Esophagus muscularis mucosa (tissue), 4 donors: ENCODE measurements around the gene ARHGAP24. TPM values are rescaled to one million over a fixed set of nuclear protein-coding genes. Genes with fewer than 3 reads are reported as not detected.
"Not testable (repeated sequence)": the region's sequence is repeated elsewhere in the genome, so short reads cannot be mapped to it uniquely, and the experiment has no call there.

Source experiments
- DNase-seq: peaks from one replicate; pipeline ENCODE4 v3.0.0-alpha.2; 2017; ENCODE audit errors: extremely low spot score
- H3K27ac ChIP-seq, 4 donors: fragments of 200-600 bp; sonication (generic); replicated peaks in 1 of 4; 1 replicate in 3 of 4; 2 replicates in 1 of 4; pipeline ENCODE4 v1.5.1; 2016 to 2019; ENCODE audit warnings: mild to moderate bottlenecking in 1 of 4
- H3K27me3 ChIP-seq, 4 donors: fragments of 200-600 bp; sonication (generic); one replicate each; pipeline versions ENCODE4 v1.5.1 to v1.6.0; 2016 to 2019
- H3K36me3 ChIP-seq, 4 donors: fragments of 200-600 bp; sonication (generic); one replicate each; pipeline ENCODE4 v1.5.1; 2016 to 2019
- H3K4me1 ChIP-seq, 4 donors: fragments of 200-600 bp; sonication (generic); one replicate each; pipeline ENCODE4 v1.5.1; 2016 to 2019
- H3K4me3 ChIP-seq, 4 donors: fragments of 200-600 bp; sonication (generic); 1 replicate in 2 of 4; 2 replicates in 2 of 4; pipeline ENCODE4 v1.5.1; 2016 to 2019; ENCODE audit warnings: mild to moderate bottlenecking in 4 of 4, moderate library complexity in 1 of 4
- H3K9me3 ChIP-seq, 4 donors: fragments of 200-600 bp; sonication (generic); 1 replicate in 3 of 4; 2 replicates in 1 of 4; pipeline ENCODE4 v1.5.1; 2016 to 2019
- EP300 ChIP-seq: sonication (generic); formaldehyde crosslinking; IDR thresholded peaks from one replicate; pipeline ENCODE4 v1.6.1; 2017; ENCODE audit warnings: antibody characterized with exemption
- POLR2A ChIP-seq: fragments of 450-650 bp; IDR thresholded peaks from one replicate; pipeline ENCODE4 v1.6.1; 2017; ENCODE audit warnings: antibody characterized with exemption, moderate library complexity, mild to moderate bottlenecking, low read depth
- POLR2AphosphoS5 ChIP-seq, 2 donors: sonication (generic); formaldehyde crosslinking; IDR thresholded peaks; one replicate each; pipeline ENCODE4 v1.6.1; 2017; ENCODE audit warnings: antibody characterized with exemption in 2 of 2
- WGBS: methylation state at CpG from one replicate; pipeline ENCODE4 v1.1.5; 2018; 5-methylcytosine and 5-hydroxymethylcytosine counted together
- intact Hi-C: fragments of 100-400 bp; cut with DNase I; formaldehyde crosslinking; loops from one replicate; pipeline ENCODE4 v1.15.1; 2023
- total RNA-seq, 4 donors: library from RNA; depleted of rRNA; stranded (reverse); fragments of >200 nt; gene quantifications; one replicate each; pipeline versions ENCODE4 v1.1.0 to v1.2.1, GENCODE V29; 2016
- TF ChIP-seq, protein P1 (sequence below), 3 experiments: fragments of 200-600 bp in 2 of 3; fragments of 450-650 bp in 1 of 3; sonication (generic) in 2 of 3; IDR thresholded peaks; one replicate each; pipeline ENCODE4 v1.5.1; 2017 to 2019; ENCODE audit warnings: antibody characterized with exemption in 3 of 3, mild to moderate bottlenecking in 2 of 3, moderate library complexity in 1 of 3

The ARHGAP24 gene
- total RNA-seq, 4 donors from 2014 or later: 17.6 to 30.2 (median 23.6) TPM

DNA sequence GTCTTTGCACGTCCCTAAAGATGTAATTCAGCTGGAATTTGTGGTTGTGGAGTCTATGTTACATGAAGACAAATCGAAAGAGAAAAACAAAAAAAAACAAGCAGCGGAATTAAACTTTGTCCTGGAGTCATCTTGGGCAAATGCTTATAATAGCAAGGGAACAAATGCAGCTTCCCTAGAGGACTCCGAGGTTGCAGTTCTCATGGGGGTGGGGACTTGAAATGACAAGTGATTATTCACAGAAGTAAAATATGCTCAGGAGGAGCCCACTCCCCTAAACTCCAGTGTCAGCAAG, 362.4 kb downstream of the ARHGAP24 start:
- Histone ChIP-seq H3K27me3 (no peaks in the 10 kb centered on the region), H3K4me1 (peaks cover 0 to 35% (median 25%) of the 10 kb centered on the region in 4 donors), H3K36me3 (no peaks in the 10 kb centered on the region), H3K27ac (no peak overlapping the region), H3K4me3 (no peak overlapping the region), H3K9me3 (no peaks in the 10 kb centered on the region)
- no peak for TF ChIP-seq POLR2A
- WGBS: 75% methylated on average over 4 of the region's 4 CpGs
- intact Hi-C loops: no loop called here
- DNase-seq: no peak

DNA sequence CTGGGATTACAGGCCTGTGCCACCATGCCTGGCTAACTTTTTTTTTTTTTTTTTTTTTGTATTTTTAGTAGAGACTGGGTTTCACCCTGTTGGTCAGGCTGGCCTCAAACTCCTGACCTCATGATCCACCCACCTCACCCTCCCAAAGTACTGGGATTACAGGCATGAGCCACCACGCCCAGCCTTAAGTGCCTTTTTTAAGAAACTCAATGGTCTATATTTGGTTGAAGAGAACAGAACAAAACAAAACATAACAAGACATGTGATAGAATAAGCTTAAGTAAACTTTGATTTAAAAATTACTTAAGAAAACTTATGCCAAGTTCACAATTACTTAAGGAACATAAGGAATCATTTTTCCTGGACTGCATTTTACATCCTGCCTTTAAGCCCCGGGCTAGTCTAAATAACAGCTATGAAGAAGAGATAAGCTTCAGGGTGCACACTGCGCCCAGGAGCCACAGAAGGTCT, 365.1 kb downstream of the ARHGAP24 start:
- WGBS: 47% methylated on average over 3 of the region's 3 CpGs
- H3K36me3 ChIP-seq, DNase-seq, H3K4me3 ChIP-seq, intact Hi-C loops, H3K27ac ChIP-seq, H3K9me3 ChIP-seq, H3K27me3 ChIP-seq: not testable (repeated sequence)
- H3K4me1 ChIP-seq: peaks cover 0 to 32% (median 23%) of the 10 kb centered on the region in 4 donors

DNA sequence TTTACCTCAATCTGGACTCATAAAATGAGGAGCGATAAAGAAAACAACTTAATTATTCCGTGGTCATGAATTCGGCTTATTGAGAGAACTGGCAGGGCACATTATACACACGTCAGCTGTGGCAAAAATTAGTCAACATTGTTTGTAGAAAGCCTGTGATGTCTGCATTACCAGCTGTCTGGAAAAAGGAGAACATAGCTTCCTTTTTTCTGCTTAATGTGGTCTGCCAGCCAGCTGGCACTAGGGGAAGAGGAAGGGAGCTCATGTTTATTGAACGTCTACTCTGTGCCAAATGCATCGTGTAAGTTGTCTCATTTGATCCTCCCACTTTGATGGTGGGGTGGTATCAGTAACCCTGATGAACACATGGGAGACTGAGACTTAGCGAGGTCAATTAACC, 367.6 kb downstream of the ARHGAP24 start:
- H3K4me1 ChIP-seq: peaks cover 0 to 32% (median 15%) of the 10 kb centered on the region in 4 donors
- TF ChIP-seq, protein P1, sequence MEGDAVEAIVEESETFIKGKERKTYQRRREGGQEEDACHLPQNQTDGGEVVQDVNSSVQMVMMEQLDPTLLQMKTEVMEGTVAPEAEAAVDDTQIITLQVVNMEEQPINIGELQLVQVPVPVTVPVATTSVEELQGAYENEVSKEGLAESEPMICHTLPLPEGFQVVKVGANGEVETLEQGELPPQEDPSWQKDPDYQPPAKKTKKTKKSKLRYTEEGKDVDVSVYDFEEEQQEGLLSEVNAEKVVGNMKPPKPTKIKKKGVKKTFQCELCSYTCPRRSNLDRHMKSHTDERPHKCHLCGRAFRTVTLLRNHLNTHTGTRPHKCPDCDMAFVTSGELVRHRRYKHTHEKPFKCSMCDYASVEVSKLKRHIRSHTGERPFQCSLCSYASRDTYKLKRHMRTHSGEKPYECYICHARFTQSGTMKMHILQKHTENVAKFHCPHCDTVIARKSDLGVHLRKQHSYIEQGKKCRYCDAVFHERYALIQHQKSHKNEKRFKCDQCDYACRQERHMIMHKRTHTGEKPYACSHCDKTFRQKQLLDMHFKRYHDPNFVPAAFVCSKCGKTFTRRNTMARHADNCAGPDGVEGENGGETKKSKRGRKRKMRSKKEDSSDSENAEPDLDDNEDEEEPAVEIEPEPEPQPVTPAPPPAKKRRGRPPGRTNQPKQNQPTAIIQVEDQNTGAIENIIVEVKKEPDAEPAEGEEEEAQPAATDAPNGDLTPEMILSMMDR (IDR thresholded peaks at IDR 0.05): no peak
- TF ChIP-seq POLR2AphosphoS5 (IDR thresholded peaks at IDR 0.05): no peak
- no peak for TF ChIP-seq POLR2A
- no peak for TF ChIP-seq EP300
- 45% methylated on average over 7 of the region's 7 CpGs for WGBS

DNA sequence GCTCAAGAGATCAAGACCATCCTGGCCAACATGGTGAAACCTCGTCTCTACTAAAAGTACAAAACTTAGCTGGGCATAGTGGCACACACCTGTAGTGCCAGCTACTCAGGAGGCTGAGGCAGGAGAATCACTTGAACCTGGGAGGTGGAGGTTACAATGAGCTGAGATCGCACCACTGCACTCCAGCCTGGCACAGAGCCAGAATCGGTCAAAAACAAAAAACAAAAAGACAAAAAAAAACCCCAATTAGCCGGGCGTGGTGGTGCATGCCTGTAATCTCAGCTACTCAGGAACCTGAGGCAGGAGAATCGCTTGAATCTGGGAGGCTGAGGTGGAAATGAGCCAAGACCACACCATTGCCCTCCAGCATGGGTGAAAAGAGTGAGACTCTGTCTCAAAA, 378.8 kb downstream of the ARHGAP24 start:
- H3K4me1 ChIP-seq, intact Hi-C loops, H3K9me3 ChIP-seq, H3K27ac ChIP-seq, H3K4me3 ChIP-seq, H3K27me3 ChIP-seq, H3K36me3 ChIP-seq, DNase-seq: not testable (repeated sequence)
- 81% methylated on average over 6 of the region's 6 CpGs for WGBS

More for the DNA sequence above, 367.6 kb downstream of the ARHGAP24 start:
- H3K4me3 ChIP-seq: no peak overlapping the region
- peak overlapping the region in 2 of 4 donors; percentile 7 to 39 for H3K27ac ChIP-seq
- H3K36me3 ChIP-seq: no peaks in the 10 kb centered on the region
- intact Hi-C loops: no loop called here
- no peaks in the 10 kb centered on the region for H3K9me3 ChIP-seq
- DNase-seq: no peak
- H3K27me3 ChIP-seq: no peaks in the 10 kb centered on the region

DNA sequence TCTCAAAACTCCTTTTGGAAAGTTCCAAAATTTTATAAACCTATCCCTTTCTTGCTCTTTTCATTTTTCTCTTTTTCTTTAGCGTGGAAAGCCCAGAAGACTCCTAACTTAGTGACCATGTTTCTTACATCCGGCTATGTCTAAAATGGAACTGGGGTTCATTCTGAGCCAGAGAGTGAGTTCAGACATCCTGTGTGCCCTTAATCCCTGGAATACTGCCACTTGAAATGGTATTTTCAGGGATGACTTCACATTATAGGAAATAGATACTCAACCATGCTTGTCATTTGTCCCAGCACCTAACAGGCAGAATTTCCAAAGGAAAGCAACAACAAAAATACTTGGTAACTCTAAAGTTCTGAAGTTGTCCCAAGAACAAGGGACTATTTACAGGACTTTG, 379.6 kb downstream of the ARHGAP24 start:
- Histone ChIP-seq H3K4me3 (no peak overlapping the region), H3K9me3 (no peaks in the 10 kb centered on the region), H3K27ac (no peak overlapping the region), H3K4me1 (peaks cover 2 to 7% (median 3%) of the 10 kb centered on the region in 4 donors), H3K36me3 (no peaks in the 10 kb centered on the region), H3K27me3 (no peaks in the 10 kb centered on the region)
- WGBS: 75% methylated on average over 2 of the region's 2 CpGs
- DNase-seq: no peak
- TF ChIP-seq POLR2AphosphoS5 (IDR thresholded peaks at IDR 0.05) (no peak), EP300 (no peak), POLR2A (no peak)
- TF ChIP-seq, protein P1 (IDR thresholded peaks at IDR 0.05): no peak
- intact Hi-C loops: no loop called here

DNA sequence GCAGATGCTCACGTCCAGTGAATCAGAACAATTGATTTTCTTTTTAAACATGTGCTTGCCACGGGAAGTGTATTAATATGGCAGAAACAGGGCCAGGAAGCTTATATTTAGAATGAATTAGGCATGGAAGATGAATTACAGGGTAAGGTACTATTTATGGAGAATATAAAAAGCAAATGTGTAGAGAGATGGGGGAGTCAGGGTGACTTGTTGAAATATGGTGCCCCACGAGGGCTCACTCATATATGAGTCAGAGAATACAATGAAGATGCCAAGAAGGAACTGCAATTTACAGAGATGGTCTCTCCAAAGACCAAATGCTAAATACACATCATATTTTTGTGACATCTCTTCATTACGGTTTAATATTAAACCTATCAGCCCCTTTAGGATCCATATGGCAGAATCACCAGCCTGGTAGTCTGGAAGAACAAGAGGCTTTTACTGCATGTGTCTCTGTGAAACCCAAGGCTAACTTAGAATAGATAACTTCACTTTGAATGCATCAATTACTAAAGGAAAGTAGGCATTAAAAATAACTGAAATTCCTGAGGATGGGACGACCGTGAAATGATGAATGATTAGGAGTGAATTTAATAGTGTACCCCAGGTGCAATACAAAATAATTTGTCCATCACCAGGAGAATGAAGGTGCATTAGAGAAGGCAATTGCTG, 385.3 kb downstream of the ARHGAP24 start:
- Histone ChIP-seq H3K9me3 (no peaks in the 10 kb centered on the region), H3K27me3 (no peaks in the 10 kb centered on the region), H3K27ac (peak overlapping the region in 1 of 4 donors; percentile 17), H3K4me1 (peaks cover 9 to 41% (median 20%) of the 10 kb centered on the region in 4 donors), H3K36me3 (no peaks in the 10 kb centered on the region), H3K4me3 (no peak overlapping the region)
- intact Hi-C loops: no loop called here
- no peak for DNase-seq
- WGBS: 39% methylated on average over 6 of the region's 6 CpGs
- TF ChIP-seq, protein P1 (IDR thresholded peaks at IDR 0.05): no peak
- TF ChIP-seq EP300 (no peak), POLR2A (no peak), POLR2AphosphoS5 (IDR thresholded peaks at IDR 0.05) (no peak)
